Ascending aorta (tissue), 2 donors: ENCODE measurements around the gene ADAM15. TPM values are rescaled to one million over a fixed set of nuclear protein-coding genes. Genes with fewer than 3 reads are reported as not detected.

Experiments
- DNase-seq, 2 donors: peaks; one replicate each; pipeline ENCODE4 v3.0.0-alpha.2; 2019; ENCODE audit warnings: low spot score in 2 of 2
- H3K27ac ChIP-seq, 2 donors: fragments of 200-600 bp; sonication (generic); one replicate each; pipeline ENCODE4 v1.5.1; 2016 to 2017; ENCODE audit warnings: mild to moderate bottlenecking in 1 of 2
- H3K27me3 ChIP-seq: fragments of 200-600 bp; sonication (generic); one replicate; pipeline ENCODE4 v1.5.1; 2017
- H3K36me3 ChIP-seq, 2 donors: fragments of 200-600 bp; sonication (generic); one replicate each; pipeline ENCODE4 v1.5.1; 2016
- H3K4me1 ChIP-seq, 2 donors: fragments of 200-600 bp; sonication (generic); one replicate each; pipeline ENCODE4 v1.5.1; 2016 to 2017; ENCODE audit warnings: mild to moderate bottlenecking in 1 of 2
- H3K4me3 ChIP-seq, 2 donors: fragments of 200-600 bp; sonication (generic); one replicate each; pipeline ENCODE4 v1.5.1; 2016 to 2017; ENCODE audit warnings: mild to moderate bottlenecking in 1 of 2
- H3K9me3 ChIP-seq, 2 donors: fragments of 200-600 bp; sonication (generic); one replicate each; pipeline ENCODE4 v1.5.1; 2016
- intact Hi-C: fragments of 100-400 bp; cut with DNase I; formaldehyde crosslinking; loops from one replicate; pipeline ENCODE4 v1.15.1; 2023
- total RNA-seq: library from RNA; depleted of rRNA; stranded (reverse); fragments of >200 nt; gene quantifications from one replicate; pipeline ENCODE4 v1.1.0, GENCODE V29; 2016
- TF ChIP-seq, protein P1 (sequence below), 3 experiments: fragments of 200-600 bp in 2 of 3; fragments of 450-650 bp in 1 of 3; sonication (generic) in 2 of 3; IDR thresholded peaks; one replicate each; pipeline ENCODE4 v1.5.1; 2016 to 2019; ENCODE audit warnings: antibody characterized with exemption in 3 of 3, mild to moderate bottlenecking in 1 of 3, moderate library complexity in 1 of 3

ADAM15 gene
- total RNA-seq, 1 donor from 2014 or later: 610 TPM

DNA sequence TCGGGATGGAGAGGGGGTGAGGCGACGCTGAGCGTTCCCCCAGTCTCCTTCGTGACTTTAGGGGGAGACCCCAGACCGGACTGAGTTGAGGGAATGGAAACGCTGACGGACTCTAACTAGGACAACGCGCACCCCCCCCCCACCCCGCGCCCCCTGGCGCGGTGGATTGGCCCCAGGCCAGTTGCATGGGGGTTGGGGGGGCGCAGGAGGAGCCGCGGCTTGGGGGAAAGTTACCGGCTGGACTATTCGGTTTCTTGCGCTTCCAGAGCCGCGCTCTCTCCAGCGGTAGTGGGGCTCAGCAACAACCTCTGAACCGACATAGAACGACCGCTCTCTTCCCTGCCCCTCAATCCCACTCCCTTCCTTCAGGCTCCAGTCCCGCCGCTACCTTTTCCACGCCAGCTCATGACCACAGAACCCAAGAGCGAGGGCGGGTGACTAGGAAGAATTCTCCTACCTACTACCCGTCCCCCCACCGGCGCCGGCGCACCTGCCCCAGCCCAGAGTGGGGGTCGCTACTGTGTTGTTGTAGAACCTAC is 47.8 kb upstream of the ADAM15 start:
- peak overlapping the region; percentile 97 to 98 for H3K27ac ChIP-seq
- peak overlapping the region; percentile 92 to 94 for H3K4me3 ChIP-seq
- peak in 1 of 2 donors; percentile 79 for DNase-seq
- TF ChIP-seq, protein P1, sequence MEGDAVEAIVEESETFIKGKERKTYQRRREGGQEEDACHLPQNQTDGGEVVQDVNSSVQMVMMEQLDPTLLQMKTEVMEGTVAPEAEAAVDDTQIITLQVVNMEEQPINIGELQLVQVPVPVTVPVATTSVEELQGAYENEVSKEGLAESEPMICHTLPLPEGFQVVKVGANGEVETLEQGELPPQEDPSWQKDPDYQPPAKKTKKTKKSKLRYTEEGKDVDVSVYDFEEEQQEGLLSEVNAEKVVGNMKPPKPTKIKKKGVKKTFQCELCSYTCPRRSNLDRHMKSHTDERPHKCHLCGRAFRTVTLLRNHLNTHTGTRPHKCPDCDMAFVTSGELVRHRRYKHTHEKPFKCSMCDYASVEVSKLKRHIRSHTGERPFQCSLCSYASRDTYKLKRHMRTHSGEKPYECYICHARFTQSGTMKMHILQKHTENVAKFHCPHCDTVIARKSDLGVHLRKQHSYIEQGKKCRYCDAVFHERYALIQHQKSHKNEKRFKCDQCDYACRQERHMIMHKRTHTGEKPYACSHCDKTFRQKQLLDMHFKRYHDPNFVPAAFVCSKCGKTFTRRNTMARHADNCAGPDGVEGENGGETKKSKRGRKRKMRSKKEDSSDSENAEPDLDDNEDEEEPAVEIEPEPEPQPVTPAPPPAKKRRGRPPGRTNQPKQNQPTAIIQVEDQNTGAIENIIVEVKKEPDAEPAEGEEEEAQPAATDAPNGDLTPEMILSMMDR (IDR thresholded peaks at IDR 0.05): no peak
- intact Hi-C loops: loop anchor here (2.0 to 5.0 kb wide), 4 partner anchors 48 to 959 kb away; partner anchors contain the start of genes ADAM15, ATP8B2 and SLC50A1
- H3K9me3 ChIP-seq: no peaks in the 10 kb centered on the region
- H3K27me3 ChIP-seq: no peaks in the 10 kb centered on the region
- no peaks in the 10 kb centered on the region for H3K36me3 ChIP-seq
- H3K4me1 ChIP-seq: peaks cover 25 to 55% of the 10 kb centered on the region in 2 donors

DNA sequence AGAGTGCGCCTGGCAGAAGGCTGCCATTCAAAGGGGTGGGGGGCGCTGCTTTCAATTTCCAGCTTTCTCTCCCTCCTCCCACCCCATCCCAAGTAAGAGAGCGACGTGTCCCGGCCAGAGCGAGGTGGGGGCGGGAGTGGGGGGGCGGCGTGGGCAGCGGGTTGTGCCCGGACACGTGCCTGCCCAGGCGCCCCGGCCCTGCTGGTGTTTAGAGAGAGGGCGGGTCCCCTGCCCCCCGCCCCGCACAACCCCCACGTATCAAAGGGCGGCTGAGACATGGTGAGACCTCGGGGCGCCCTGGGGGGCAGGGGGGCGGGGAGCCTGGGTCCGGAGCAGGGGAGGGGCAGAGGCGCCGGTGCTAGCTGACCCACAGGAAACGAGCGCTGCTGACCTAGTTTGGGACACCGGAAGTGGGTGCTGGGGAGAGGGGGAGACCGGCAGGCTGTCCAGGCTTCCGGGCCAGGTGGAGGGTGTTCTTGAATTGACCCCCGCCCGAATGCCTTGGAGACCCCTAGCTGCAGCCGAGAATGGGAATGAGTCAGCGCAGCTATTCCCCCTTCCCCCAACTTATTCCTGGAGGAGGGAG is 47.3 kb upstream of the ADAM15 start:
- Histone ChIP-seq H3K9me3 (no peaks in the 10 kb centered on the region), H3K27ac (peak overlapping the region; percentile 97 to 98), H3K36me3 (no peaks in the 10 kb centered on the region), H3K27me3 (no peaks in the 10 kb centered on the region), H3K4me1 (peaks cover 25 to 56% of the 10 kb centered on the region in 2 donors), H3K4me3 (peak overlapping the region; percentile 92 to 94)
- intact Hi-C loops: loop anchor here (2.0 to 5.0 kb wide), 4 partner anchors 47 to 958 kb away; partner anchors contain the start of genes ADAM15, ATP8B2 and SLC50A1
- peak in 1 of 2 donors; percentile 88 for DNase-seq
- TF ChIP-seq, protein P1 (IDR thresholded peaks at IDR 0.05): no peak

DNA sequence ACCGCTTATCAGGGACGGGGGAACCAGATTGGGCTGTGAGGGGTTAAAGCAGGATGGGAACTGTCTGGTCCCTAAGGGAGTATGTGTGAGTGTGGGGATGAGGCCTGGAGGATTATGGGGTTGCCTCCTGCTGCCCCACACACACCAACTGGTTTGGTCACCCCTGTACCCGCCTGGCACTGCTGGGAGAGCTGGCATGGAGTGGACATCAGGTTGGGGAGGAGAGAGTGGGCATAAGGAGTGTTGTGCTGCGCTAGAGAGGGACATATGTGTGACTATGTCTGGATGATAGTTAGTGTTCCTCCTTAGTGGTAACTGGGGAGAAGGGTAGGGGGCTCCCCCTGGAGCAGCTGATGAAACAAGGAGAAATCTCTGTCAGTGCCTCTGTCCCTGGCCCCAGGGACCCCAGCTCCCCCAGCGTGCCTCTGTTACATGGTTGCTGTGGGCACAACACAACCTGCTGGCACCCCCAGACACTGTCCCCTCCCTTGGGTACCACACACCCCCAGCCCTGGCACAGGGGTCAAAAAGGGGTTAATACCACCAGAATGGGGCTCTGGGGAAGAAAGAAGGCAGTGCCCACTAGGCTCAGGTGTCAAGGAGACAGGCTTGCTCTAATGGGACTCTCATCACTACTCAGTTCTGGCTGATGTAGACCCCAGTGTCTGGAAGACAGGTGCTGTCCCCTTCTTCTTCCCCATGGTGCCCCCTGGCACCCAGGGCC is 46.6 kb upstream of the ADAM15 start:
- no peak for DNase-seq
- Histone ChIP-seq H3K4me1 (peaks cover 21 to 52% of the 10 kb centered on the region in 2 donors), H3K27ac (peak overlapping the region; percentile 97 to 98), H3K27me3 (no peaks in the 10 kb centered on the region), H3K9me3 (no peaks in the 10 kb centered on the region), H3K4me3 (peak overlapping the region; percentile 92 to 94), H3K36me3 (no peaks in the 10 kb centered on the region)
- intact Hi-C loops: loop anchor here (5.0 kb wide), 3 partner anchors 133 to 958 kb away; partner anchors contain the start of genes ATP8B2 and SLC50A1
- TF ChIP-seq, protein P1 (IDR thresholded peaks at IDR 0.05): no peak

DNA sequence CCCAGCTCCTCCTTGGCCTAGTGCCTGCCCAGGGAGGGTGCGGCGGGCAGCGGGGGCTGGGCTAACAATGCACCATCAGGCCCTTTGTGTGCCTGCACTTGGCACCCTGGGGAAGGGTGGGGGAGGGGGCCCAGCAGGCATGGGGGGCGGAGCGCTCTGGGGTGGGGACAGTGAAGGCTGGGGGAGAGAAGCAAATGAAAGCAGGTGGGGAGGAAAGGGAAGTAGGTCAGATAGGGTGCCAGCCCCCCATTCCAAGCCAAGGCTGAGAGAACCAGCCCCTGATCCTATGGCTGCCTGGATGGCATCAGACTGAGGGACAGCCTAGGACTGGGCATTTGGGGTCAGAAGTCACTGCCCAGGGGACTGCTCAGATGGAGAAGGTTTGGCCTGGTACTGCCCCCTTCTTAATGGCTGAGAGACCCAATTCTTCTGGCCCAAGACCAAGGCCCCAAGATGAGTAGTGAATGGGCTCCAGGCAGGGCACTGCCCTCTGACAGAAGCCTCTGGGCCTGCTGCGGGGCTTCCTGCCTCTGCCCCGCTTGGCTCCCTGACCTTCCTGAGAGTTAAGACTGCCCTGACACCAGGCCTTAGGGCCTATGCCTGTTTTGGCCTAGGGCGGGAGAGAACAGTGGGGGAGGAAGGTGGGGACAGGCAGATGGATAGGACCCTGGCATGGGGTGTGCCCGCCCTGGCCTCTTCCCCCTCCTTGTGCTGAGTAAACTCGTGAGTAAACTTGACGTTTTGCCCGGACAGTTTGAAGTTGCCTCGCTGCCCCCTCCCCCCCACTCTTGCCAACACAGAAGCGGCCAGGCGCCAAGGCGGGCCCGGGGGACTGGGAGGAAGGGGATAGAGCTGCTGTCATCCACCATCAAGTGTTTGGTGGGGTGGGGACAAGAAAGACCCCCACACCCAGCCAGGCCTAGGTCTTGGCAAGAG is 45.8 kb upstream of the ADAM15 start:
- DNase-seq: peak; percentile 44 to 88
- intact Hi-C loops: no loop called here
- H3K27me3 ChIP-seq: no peaks in the 10 kb centered on the region
- no peaks in the 10 kb centered on the region for H3K36me3 ChIP-seq
- no peaks in the 10 kb centered on the region for H3K9me3 ChIP-seq
- TF ChIP-seq, protein P1 (IDR thresholded peaks at IDR 0.05): no peak
- H3K4me1 ChIP-seq: peaks cover 18 to 48% of the 10 kb centered on the region in 2 donors
- peak overlapping the region; percentile 92 to 94 for H3K4me3 ChIP-seq
- peak overlapping the region; percentile 97 to 98 for H3K27ac ChIP-seq

DNA sequence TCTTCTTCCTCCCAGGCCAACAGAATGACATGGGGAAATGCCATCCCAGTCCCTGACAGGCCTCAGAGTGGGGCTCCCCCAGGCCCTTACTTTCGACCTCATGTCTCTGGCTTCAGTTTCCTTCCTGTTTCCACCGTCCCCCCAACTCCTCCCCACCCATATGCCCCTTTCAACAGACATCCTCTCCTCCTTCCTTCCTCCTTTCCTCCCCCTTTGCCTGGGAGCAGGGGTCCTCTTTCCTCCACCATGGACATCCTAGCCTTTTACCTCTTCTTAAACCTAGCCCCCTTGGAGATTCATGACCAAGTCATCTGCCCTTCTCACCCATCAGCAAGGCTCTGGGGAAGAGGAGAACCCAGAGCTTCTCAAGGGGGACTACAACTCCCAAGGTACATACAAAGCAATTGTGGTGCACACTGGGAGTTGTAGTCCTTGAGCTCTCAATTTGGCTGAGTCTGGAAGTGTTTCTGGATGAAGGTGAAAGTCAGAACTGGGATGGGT is 44.5 kb upstream of the ADAM15 start:
- TF ChIP-seq, protein P1 (IDR thresholded peaks at IDR 0.05): no peak
- Histone ChIP-seq H3K9me3 (no peaks in the 10 kb centered on the region), H3K36me3 (no peaks in the 10 kb centered on the region), H3K4me1 (peaks cover 18 to 54% of the 10 kb centered on the region in 2 donors), H3K27ac (peak overlapping the region; percentile 97 to 98), H3K27me3 (no peaks in the 10 kb centered on the region), H3K4me3 (no peak overlapping the region)
- no peak for DNase-seq
- intact Hi-C loops: no loop called here
